ENCODE data around the gene NXF3.
"Not testable (repeated sequence)": the region's sequence is repeated elsewhere in the genome, so short reads cannot be mapped to it uniquely, and the experiment has no call there.

Gene NXF3

GRCh38 chrX:103051260-103051789, 41.6 kb downstream of the NXF3 start:
- DNase-seq (ENCODE audit: low read depth) = no peak

DNA sequence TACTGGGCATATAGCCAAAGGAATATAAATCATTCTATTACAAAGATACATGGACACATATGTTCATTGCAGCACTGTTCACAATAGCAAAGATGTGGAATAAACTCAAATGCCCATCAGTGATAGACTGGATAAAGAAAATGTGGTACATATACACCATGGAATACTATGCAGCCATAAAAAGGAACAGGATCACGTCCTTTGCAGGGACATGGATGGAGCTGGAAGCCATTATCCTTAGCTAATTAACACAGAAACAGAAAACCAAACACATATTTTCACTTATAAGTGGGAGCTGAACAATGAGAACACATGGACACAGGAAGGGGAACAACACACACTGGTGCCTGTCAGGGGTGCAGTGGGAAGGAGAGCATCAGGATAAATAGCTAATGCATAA, 59.6 kb downstream of the NXF3 start:
- DNase-seq (ENCODE audit: low read depth) = not testable (repeated sequence)
